GM19438 (cell line): ENCODE results near the gene STARD3.

Source experiments
- ATAC-seq: cut with Tn5 transposase; IDR thresholded peaks from one replicate; pipeline ENCODE4 v1.9.1; 2021; ENCODE audit warnings: low read depth; ENCODE audit not compliant: unreplicated experiment

Gene STARD3

GRCh38 chr17:39618956-39619785, 17.8 kb upstream of the STARD3 start:
- no peak for ATAC-seq

DNA sequence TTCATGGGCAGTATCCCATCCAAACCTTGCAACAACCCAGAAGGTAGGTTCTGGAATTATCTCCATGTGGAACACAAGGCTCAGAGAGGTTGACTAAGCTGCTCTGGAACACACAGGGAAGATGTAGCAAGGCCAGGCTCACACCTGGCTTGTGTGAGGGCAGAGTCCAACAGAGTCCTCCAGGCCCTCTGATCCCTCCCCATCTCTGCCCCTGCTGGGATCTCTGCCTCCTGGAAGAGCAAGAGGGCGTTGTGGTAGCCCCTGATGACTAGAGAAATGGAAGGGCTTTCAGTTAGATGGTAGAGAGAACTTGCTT, 17.2 kb upstream of the STARD3 start:
- no peak for ATAC-seq

DNA sequence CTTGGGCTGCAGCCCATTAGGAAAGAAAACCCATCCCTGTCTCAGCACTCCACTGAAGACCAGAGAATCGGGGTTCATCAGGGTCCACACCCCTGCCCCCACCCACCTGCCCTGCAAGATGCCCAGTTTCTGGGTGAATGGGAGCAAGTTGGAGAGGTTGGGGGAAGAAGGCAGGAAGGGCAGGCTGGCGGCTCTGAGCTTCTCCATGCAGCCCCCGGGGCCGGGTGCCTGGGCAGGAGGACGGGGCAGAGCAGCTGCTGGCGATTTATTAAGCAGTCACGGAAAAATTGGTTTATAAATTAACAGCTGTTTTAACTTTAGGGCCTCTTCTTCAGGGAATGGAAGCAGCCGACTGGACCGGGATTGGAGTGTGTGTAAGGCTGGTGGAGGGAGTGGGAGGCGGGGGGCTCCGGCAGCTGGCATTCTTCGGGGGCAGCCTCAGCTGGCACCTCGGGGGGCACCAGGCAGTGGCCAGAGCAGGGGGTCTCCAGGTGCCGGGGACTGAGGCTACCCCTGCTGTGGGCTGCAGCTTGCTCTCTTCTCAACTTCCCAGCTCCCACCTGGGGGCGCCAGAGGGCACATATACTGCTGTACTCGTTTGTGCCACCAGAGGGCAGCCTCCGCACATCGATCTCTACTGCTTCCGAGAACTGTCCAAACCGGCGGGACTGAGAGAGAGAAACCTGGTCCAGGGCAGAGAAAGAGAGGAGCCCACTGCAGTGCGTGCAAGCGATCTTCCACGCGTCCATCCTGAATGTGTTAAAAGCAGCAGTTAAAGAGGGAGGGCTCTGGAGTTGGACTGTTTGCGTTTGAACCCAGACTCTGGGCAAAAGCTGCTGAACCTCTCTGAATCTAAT, 15.2 kb upstream of the STARD3 start:
- no peak for ATAC-seq

GRCh38 chr17:39622380-39623006, 14.5 kb upstream of the STARD3 start:
- ATAC-seq, result no peak

DNA sequence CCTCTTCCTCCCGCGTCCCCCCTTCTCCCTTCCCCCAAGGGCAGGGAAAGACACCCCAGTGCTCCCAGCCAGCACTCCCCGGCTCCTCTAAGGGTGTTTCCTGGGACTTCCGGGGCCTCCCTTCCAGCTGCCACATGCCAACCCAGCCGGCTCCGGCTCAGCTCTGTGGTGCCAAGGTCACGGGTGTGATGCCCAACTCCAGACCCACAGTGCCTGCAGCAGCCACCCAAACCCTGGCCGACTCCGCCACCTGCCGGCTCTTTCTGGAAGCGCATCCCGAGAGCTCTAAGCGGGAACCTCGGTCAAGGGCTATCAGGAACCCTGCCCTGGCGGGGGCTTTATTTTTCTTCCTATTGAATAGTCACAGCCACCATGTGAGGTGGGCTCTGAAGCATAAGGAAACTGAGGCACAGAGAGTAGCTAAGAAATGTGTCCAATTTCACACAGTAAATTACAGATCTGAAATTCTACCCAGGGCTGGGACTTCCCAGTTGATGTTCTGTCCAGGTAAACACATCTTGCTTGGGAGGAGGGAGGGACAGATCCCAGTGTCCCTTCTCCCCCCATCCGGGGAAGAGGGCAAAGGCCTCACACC, 13.5 kb upstream of the STARD3 start:
- no peak for ATAC-seq

- no peak for ATAC-seq
These were observed 12.6 kb upstream of the STARD3 start for GRCh38 chr17:39624313-39624712.

DNA sequence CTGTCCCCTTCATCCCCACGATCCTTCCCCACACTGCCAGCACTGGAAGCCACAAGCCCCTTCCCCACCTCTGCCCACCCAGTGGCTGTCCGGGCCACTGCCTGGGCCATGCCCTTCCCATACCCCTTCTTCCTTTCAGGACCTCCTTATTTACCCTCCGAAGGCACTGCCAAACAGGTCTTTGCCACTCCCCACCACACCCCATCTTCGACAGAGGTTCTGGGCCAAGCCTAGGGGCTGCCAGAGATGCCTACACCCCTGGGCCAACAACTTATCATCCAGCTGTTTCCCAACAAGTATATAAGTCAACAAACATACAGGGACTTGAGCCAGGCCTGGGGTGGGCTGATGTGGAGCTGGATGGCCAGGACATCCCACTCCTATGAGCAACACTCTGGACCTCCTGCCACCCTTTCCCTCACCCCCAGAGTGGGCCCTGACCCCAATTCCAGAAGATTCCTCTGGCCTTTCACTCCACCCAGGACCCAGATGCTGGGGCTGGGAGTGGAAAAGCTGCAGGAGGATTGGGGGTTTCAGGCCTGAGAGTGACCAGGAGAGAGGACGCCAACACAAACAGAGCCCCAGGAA, 11.7 kb upstream of the STARD3 start:
- ATAC-seq, result no peak

DNA sequence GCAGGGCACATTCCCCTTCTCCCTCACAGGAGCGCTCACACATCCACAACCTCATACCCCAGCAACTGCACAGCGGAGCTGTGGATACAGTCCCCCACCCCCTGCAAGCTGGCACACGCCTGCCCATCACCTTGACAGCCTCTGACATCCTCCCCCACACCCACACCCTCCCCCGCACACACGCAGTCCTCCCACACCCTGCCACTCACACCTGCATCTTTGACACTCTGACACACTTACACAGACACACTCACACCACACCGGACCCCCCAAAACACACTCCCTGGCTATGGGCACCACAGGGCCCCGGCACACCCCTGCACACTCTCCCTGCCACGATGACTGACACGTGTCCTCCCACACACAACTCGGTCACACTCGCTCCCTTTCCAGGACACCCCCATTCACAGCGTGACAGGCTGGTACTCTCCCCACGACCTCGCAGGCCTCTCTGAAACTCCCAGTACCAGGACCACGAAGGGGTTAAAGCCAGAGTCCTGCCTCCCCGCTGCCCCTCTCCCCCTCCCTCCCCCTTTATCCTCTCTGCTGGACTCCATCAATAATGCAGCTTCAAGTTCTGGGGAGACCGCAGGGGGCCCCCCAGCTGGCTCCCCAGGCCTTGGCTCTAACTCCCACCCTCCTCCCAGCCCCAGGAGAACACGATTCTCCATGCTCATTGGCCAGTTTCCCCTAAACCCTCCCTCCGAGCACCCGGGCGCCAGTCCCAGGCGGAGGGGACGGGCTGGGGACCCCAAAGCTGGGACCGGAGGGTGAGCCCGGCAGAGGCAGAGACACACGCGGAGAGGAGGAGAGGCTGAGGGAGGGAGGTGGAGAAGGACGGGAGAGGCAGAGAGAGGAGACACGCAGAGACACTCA, 10.5 kb upstream of the STARD3 start, which contains the start of gene PPP1R1B:
Gene PPP1R1B (plus strand): TSS at position 782 of the 876 bp plus-strand sequence. CDS start 441 bp downstream, outside the sequence.
- no peak for ATAC-seq

GRCh38 chr17:39627047-39627711, 9.8 kb upstream of the STARD3 start:
- no peak for ATAC-seq

GRCh38 chr17:39627712-39628516, 9.0 kb upstream of the STARD3 start:
- ATAC-seq, result no peak

GRCh38 chr17:39628655-39629493, 8.1 kb upstream of the STARD3 start:
- ATAC-seq, result no peak

DNA sequence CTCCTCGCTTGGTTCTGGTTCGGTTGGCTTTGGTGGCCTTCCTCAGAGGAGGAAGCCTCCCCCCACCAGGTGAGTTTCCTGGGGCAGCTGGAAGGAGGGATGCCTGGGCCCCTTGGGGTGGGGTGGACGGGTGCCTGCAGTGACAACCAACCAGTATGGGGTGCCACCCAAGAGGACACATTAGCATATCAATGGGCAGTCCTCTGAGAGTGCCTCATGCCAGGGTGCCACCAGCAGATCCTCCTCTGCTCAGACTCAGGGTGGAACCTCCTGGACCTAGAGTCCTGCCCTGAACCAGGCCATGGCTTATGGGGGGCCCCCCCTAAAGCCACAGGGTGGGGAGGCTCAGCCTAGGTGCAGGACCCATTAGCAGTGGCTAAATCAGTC, 7.5 kb upstream of the STARD3 start:
- ATAC-seq, result no peak

GRCh38 chr17:39629898-39630297, 7.0 kb upstream of the STARD3 start:
- ATAC-seq, result no peak

- no peak for ATAC-seq
These were observed 5.5 kb upstream of the STARD3 start for GRCh38 chr17:39631403-39631802.

- no peak for ATAC-seq
These were observed 4.6 kb upstream of the STARD3 start for GRCh38 chr17:39632153-39632941.

- no peak for ATAC-seq
These were observed 3.3 kb upstream of the STARD3 start for GRCh38 chr17:39633570-39634183.
